SJSA1 (cell line): ENCODE measurements around the gene CORO6. TPM values are rescaled to one million over a fixed set of nuclear protein-coding genes. Genes with fewer than 3 reads are reported as not detected.
A peak's percentile ranks its signal among the peaks of the same experiment; 100 is the strongest.

ENCODE experiments used
- DNase-seq, 2 experiments: peaks; one replicate each; pipeline ENCODE4 v3.0.0-alpha.2; 2015 to 2020; ENCODE audit warnings: low spot score in 2 of 2, low read depth in 1 of 2
- H3K27ac ChIP-seq: fragments of 250-450 bp; sonication (Bioruptor Pico); 2 replicates; pipeline ENCODE4 v1.5.1; 2020; ENCODE audit warnings: mild to moderate bottlenecking, moderate library complexity
- H3K27me3 ChIP-seq: fragments of 250-450 bp; sonication (Bioruptor Pico); replicated peaks from 2 replicates; pipeline ENCODE4 v1.5.1; 2020; ENCODE audit warnings: mild to moderate bottlenecking, moderate library complexity
- H3K36me3 ChIP-seq: fragments of 250-450 bp; sonication (Bioruptor Pico); 2 replicates; pipeline ENCODE4 v1.5.1; 2020; ENCODE audit warnings: mild to moderate bottlenecking
- H3K4me1 ChIP-seq: fragments of 250-450 bp; sonication (Bioruptor Pico); replicated peaks from 2 replicates; pipeline ENCODE4 v1.6.1; 2021; ENCODE audit warnings: mild to moderate bottlenecking
- H3K4me3 ChIP-seq: fragments of 250-450 bp; sonication (Bioruptor Pico); 2 replicates; pipeline ENCODE4 v1.5.1; 2020; ENCODE audit warnings: mild to moderate bottlenecking
- H3K9me3 ChIP-seq: fragments of 250-450 bp; sonication (Bioruptor Pico); replicated peaks from 2 replicates; pipeline ENCODE4 v1.5.1; 2020; ENCODE audit warnings: mild to moderate bottlenecking
- total RNA-seq: library from RNA; depleted of rRNA; stranded (reverse); fragments of >200 nt; shearing (Covaris generic); gene quantifications from 2 replicates; pipeline ENCODE4 v1.2.3, GENCODE V29; 2014

Gene CORO6
- total RNA-seq, 1 experiment from 2014 or later: 0.45 TPM

- no peak overlapping the region for H3K4me3 ChIP-seq
- H3K36me3 ChIP-seq: peaks cover 6% of the 10 kb centered on the region
- H3K27me3 ChIP-seq: no peaks in the 10 kb centered on the region
- H3K4me1 ChIP-seq: peaks cover 21% of the 10 kb centered on the region
- no peak overlapping the region for H3K27ac ChIP-seq
- no peak for DNase-seq
- H3K9me3 ChIP-seq: peaks cover 3% of the 10 kb centered on the region; the same call in 1 of the 2 replicates
These were observed 1.9 kb upstream of the CORO6 start for GRCh38 chr17:29624586-29624985.

GRCh38 chr17:29623283-29623647 lies 553 bp upstream of the CORO6 start:
- no peak overlapping the region for H3K27ac ChIP-seq
- peaks cover 3% of the 10 kb centered on the region; the same call in 1 of the 2 replicates for H3K9me3 ChIP-seq
- H3K4me1 ChIP-seq: peaks cover 21% of the 10 kb centered on the region
- H3K27me3 ChIP-seq: no peaks in the 10 kb centered on the region
- H3K4me3 ChIP-seq: no peak overlapping the region; the same call in 1 of the 2 replicates
- H3K36me3 ChIP-seq: no peaks in the 10 kb centered on the region
- no peak for DNase-seq

GRCh38 chr17:29621751-29622194 lies 939 bp downstream of the CORO6 start:
- H3K4me1 ChIP-seq: peaks cover 33% of the 10 kb centered on the region
- no peak for DNase-seq
- H3K9me3 ChIP-seq: peaks cover 3% of the 10 kb centered on the region; the same call in 1 of the 2 replicates

GRCh38 chr17:29620779-29621500 lies 1.8 kb downstream of the CORO6 start:
- Histone ChIP-seq H3K9me3 (peaks cover 3% of the 10 kb centered on the region; the same call in 1 of the 2 replicates), H3K36me3 (no peaks in the 10 kb centered on the region; the same call in 1 of the 2 replicates), H3K27ac (no peak overlapping the region), H3K27me3 (0 out of 2 replicates have a peak, but pooled peaks cover 2% of the 10 kb centered on the region), H3K4me1 (peaks cover 36% of the 10 kb centered on the region), H3K4me3 (no peak overlapping the region)
- DNase-seq: no peak

More at GRCh38 chr17:29621751-29622194, 939 bp downstream of the CORO6 start:
- Histone ChIP-seq H3K27ac (no peak overlapping the region), H3K4me3 (no peak overlapping the region), H3K27me3 (0 out of 2 replicates have a peak, but pooled peaks cover 2% of the 10 kb centered on the region), H3K36me3 (no peaks in the 10 kb centered on the region; the same call in 1 of the 2 replicates)

GRCh38 chr17:29620271-29620670 lies 2.4 kb downstream of the CORO6 start:
- H3K36me3 ChIP-seq: no peaks in the 10 kb centered on the region; the same call in 1 of the 2 replicates
- no peak for DNase-seq
- peaks cover 42% of the 10 kb centered on the region for H3K4me1 ChIP-seq
- peaks cover 3% of the 10 kb centered on the region; the same call in 1 of the 2 replicates for H3K9me3 ChIP-seq
- no peak overlapping the region for H3K27ac ChIP-seq
- no peak overlapping the region for H3K4me3 ChIP-seq
- H3K27me3 ChIP-seq: 0 out of 2 replicates have a peak, but pooled peaks cover 2% of the 10 kb centered on the region

GRCh38 chr17:29619251-29619650 lies 3.5 kb downstream of the CORO6 start:
- peaks cover 43% of the 10 kb centered on the region for H3K4me1 ChIP-seq
- no peak overlapping the region for H3K27ac ChIP-seq
- peaks cover 3% of the 10 kb centered on the region; the same call in 1 of the 2 replicates for H3K9me3 ChIP-seq
- no peaks in the 10 kb centered on the region; the same call in 1 of the 2 replicates for H3K36me3 ChIP-seq
- no peak for DNase-seq
- H3K27me3 ChIP-seq: 0 out of 2 replicates have a peak, but pooled peaks cover 2% of the 10 kb centered on the region
- H3K4me3 ChIP-seq: no peak overlapping the region

DNA sequence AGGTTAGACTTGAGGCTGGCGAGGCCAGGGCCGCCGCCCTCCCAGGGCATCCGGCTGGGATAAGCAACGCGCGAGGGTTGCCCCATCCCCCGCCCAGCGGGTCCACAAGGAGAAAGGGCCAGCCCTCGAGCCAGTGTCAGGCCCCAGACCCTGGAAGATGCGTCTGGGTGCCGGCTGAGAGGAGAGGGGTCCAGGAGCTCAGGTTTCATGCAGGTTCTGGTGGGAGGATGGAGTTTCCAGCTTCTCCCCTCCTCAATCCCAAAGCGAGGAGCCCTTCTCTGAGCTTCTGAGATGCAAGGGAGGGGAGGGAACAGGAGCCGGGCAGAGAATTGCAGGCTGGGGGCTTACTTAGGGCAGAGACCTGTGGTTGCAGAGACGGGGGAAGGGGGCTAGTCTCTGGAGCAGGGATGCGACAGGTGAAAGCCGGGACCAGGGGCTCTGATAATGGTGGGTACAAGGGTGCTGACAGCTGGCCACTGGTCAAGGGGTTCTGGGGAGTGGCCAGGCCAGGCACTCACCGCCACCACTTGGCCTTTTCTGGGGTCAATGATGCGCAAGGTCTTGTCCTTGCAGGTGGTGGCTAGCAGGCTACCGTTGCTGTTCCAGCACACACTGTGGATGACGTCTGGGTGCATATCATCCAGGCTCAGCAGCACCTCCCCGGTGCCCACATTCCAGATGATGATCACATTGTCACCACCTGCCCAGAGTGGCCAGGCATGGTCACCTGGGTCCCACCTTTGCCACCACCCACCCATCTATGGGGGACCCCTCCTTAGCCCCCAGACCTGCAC lies 4.2 kb downstream of the CORO6 start:
- Histone ChIP-seq H3K36me3 (no peaks in the 10 kb centered on the region; the same call in 1 of the 2 replicates), H3K4me1 (peaks cover 43% of the 10 kb centered on the region), H3K4me3 (no peak overlapping the region), H3K9me3 (peaks cover 3% of the 10 kb centered on the region; the same call in 1 of the 2 replicates), H3K27me3 (0 out of 2 replicates have a peak, but pooled peaks cover 2% of the 10 kb centered on the region), H3K27ac (no peak overlapping the region)
- no peak for DNase-seq

- no peak overlapping the region for H3K27ac ChIP-seq
- peak in 1 of 2 experiments; percentile 64 for DNase-seq
- no peaks in the 10 kb centered on the region; the same call in 1 of the 2 replicates for H3K36me3 ChIP-seq
- no peaks in the 10 kb centered on the region; the same call in 1 of the 2 replicates for H3K9me3 ChIP-seq
- peaks cover 39% of the 10 kb centered on the region for H3K4me1 ChIP-seq
- H3K27me3 ChIP-seq: 0 out of 2 replicates have a peak, but pooled peaks cover 2% of the 10 kb centered on the region
- H3K4me3 ChIP-seq: no peak overlapping the region
These were observed 5.0 kb downstream of the CORO6 start for GRCh38 chr17:29617481-29618271.

- peak in 1 of 2 experiments; percentile 66 for DNase-seq
- Histone ChIP-seq H3K9me3 (no peaks in the 10 kb centered on the region), H3K36me3 (no peaks in the 10 kb centered on the region; the same call in 1 of the 2 replicates), H3K4me1 (peaks cover 33% of the 10 kb centered on the region), H3K4me3 (no peak overlapping the region), H3K27ac (no peak overlapping the region), H3K27me3 (0 out of 2 replicates have a peak, but pooled peaks cover 2% of the 10 kb centered on the region)
These were observed 5.6 kb downstream of the CORO6 start for GRCh38 chr17:29617125-29617480.

- Histone ChIP-seq H3K4me3 (no peak overlapping the region), H3K27ac (no peak overlapping the region), H3K36me3 (no peaks in the 10 kb centered on the region; the same call in 1 of the 2 replicates), H3K9me3 (no peaks in the 10 kb centered on the region), H3K4me1 (peaks cover 31% of the 10 kb centered on the region), H3K27me3 (0 out of 2 replicates have a peak, but pooled peaks cover 2% of the 10 kb centered on the region)
- DNase-seq: no peak
These were observed 6.2 kb downstream of the CORO6 start for GRCh38 chr17:29616300-29617048.

DNA sequence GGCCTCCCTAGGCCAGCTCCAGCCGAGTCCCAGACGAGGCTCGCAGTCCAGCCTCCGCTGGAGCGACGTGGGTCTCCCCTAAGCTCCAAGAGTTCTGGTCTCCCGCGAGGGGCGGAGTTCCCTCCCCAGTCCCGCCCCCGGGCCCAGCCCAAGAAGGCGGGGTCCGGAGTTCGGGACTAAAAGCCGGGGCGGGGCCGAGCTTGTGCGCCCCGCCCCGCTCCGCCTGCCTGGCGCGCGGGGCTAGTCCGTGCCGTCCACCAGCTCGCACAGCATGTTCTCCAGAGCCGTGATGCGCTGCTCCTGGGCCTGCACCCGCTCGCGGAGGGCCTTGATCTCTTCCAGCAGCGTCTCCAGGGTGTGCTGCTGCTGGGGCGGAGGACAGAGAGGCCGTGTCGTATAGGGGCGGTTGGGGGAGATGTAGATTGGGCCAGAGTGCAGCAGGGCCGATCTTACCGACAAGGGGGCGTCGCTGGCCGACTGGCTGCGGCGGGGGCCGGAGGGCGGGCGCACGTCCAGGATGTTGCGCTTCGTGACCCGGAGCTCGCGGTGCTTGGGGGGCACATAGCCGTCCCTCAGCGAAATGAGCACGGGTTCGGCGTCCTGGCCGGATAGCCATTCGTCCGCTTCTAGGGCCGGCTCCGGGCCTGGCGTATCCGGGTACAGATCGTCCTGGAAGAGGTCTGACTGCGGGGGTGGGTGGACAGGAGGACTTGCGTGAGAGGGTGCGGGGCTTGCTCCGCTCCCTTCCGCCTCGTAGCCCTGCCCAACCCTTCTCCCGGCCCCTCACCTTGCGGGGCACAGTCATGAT lies 7.0 kb downstream of the CORO6 start:
- no peaks in the 10 kb centered on the region; the same call in 1 of the 2 replicates for H3K36me3 ChIP-seq
- H3K4me1 ChIP-seq: peaks cover 31% of the 10 kb centered on the region
- H3K27ac ChIP-seq: no peak overlapping the region
- peak in 1 of 2 experiments; percentile 59 for DNase-seq
- no peaks in the 10 kb centered on the region for H3K9me3 ChIP-seq
- 0 out of 2 replicates have a peak, but pooled peaks cover 2% of the 10 kb centered on the region for H3K27me3 ChIP-seq
- no peak overlapping the region for H3K4me3 ChIP-seq

GRCh38 chr17:29615048-29615385 lies 7.7 kb downstream of the CORO6 start:
- no peak for DNase-seq

More at GRCh38 chr17:29615048-29615385, 7.7 kb downstream of the CORO6 start:
- no peaks in the 10 kb centered on the region for H3K9me3 ChIP-seq
- no peak overlapping the region for H3K4me3 ChIP-seq
- 0 out of 2 replicates have a peak, but pooled peaks cover 2% of the 10 kb centered on the region for H3K27me3 ChIP-seq
- H3K4me1 ChIP-seq: peaks cover 26% of the 10 kb centered on the region
- H3K27ac ChIP-seq: no peak overlapping the region
- no peaks in the 10 kb centered on the region; the same call in 1 of the 2 replicates for H3K36me3 ChIP-seq
